Caki2 (cell line): ENCODE data around the gene ERP44. TPM values are rescaled to one million over a fixed set of nuclear protein-coding genes. Genes with fewer than 3 reads are reported as not detected.
"Not testable (repeated sequence)": the region's sequence is repeated elsewhere in the genome, so short reads cannot be mapped to it uniquely, and the experiment has no call there.

Experiments
- DNase-seq: peaks from one replicate; pipeline ENCODE4 v3.0.0-alpha.2; 2015; ENCODE audit warnings: low read depth
- in situ Hi-C: cut with HindIII; loops from 2 replicates; pipeline ENCODE4 v1.10.0; 2016; ENCODE audit warnings: low sequenced_read_pairs, low pct_unique_long_range_greater_than_20kb, mixed read lengths
- total RNA-seq: library from RNA; depleted of rRNA; stranded (reverse); fragments of >200 nt; shearing (Covaris generic); gene quantifications from 2 replicates; pipeline ENCODE4 v1.2.3, GENCODE V29; 2014; ENCODE audit warnings: low replicate concordance; rRNA removed

ERP44 gene
- total RNA-seq = 6.5 and 7.4 TPM in 2 replicates

DNA sequence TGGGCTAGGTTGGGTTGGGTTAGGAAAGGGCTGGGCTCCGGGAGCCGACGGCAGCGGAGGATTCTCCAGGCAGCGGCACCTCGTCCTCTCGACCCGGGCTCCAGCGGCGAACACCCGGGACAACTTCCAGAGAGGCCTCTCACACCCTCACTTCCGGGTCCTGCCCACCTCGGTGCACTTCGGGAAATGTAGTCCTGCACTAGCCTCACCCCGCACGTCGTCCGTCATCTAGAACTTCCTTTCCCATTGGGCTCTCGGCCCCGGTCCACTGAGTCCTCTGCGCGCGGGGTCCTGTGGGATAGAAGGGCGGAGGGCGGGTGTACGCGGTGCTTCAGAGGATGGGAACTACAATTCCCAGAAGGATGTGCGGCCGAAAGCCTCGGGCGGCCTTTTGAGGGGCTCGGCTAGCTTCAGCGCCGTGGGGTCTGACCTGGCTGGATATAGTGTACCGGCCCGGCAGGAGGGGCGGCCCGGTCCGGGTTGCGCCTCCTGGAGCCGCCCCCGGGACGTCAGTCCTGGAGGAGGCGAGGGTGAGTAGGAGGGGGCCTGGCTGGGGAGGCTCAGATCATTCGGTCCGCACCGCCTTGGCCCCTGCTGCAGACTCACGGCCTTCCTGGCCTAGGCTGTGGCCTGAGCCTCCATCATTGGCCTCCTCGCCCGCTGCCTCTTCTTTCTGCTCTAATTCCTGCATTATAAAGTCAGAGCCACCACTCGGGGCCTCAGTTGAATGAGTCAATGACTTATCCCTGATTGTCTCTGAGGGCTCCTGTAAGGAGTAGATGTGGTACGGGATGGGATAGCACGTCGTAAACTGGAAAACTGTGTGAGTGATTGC is at the start of gene ERP44, which contains the start of gene INVS:
Gene ERP44 (minus strand): TSS at position 114 of the 835 bp plus-strand sequence. CDS start 160 bp downstream, outside the sequence.
Gene INVS (plus strand): TSS at position 357 of the 835 bp plus-strand sequence. CDS start 5,279 bp downstream, outside the sequence.
- DNase-seq = peak; percentile 98
- in situ Hi-C loops = no loop called here

GRCh38 chr9:100145976-100146375 is 47.2 kb upstream of the ERP44 start:
- in situ Hi-C loops, DNase-seq: not testable (repeated sequence)

- in situ Hi-C loops, DNase-seq: not testable (repeated sequence)
These were observed 46.6 kb upstream of the ERP44 start for GRCh38 chr9:100145167-100145934.

GRCh38 chr9:100141862-100142261 is 43.1 kb upstream of the ERP44 start:
- DNase-seq, in situ Hi-C loops: not testable (repeated sequence)

- in situ Hi-C loops, DNase-seq: not testable (repeated sequence)
These were observed 41.5 kb upstream of the ERP44 start for GRCh38 chr9:100140303-100140702.

GRCh38 chr9:100136799-100137198 is 38.0 kb upstream of the ERP44 start:
- DNase-seq, in situ Hi-C loops: not testable (repeated sequence)

GRCh38 chr9:100134731-100135130 is 35.9 kb upstream of the ERP44 start:
- DNase-seq = no peak
- in situ Hi-C loops = no loop called here

GRCh38 chr9:100131875-100132430 is 33.2 kb upstream of the ERP44 start:
- in situ Hi-C loops = no loop called here
- DNase-seq = no peak

- DNase-seq = no peak
- in situ Hi-C loops = no loop called here
These were observed 32.4 kb upstream of the ERP44 start for GRCh38 chr9:100131216-100131615.

DNA sequence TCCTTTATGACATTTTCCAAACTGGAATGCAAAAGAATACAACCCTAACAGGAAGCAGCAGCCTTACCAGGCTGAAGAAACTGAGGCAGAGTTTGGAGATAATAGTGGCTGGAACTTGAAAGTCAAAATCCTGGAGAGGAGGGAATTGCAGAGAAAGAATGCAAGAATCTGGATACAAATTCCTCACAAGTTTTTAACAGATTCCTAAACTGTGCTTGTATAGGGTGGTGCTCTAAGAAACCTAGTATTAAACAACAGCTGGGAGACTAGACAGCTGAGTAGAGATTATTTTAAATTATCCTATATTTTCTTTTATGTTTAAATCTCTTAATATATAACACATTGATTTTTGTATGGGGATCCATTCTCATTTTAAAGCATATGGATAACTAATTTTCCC is 31.0 kb upstream of the ERP44 start:
- no peak for DNase-seq
- in situ Hi-C loops = no loop called here

- in situ Hi-C loops = no loop called here
- no peak for DNase-seq
These were observed 27.6 kb upstream of the ERP44 start for GRCh38 chr9:100126423-100126822.

DNA sequence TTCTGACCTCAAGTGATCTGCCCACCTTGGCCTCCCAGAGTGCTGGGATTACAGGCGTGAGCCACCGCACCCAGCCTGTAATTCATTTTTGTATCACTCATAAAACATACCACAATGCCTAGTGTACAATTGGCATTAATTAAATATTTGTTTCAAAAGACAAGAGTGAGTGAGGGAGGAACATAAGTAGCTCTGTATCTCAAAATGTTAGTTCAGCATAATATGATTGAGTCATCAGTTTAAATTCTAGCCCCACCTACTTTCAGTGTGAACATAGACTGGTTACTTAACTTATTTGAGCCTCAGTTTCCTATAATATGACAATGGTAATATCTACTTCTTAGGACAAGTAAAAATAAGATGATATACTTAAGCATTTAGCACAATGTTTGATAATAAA is 27.1 kb upstream of the ERP44 start:
- in situ Hi-C loops = no loop called here
- no peak for DNase-seq

- DNase-seq = no peak
- in situ Hi-C loops = no loop called here
These were observed 26.4 kb upstream of the ERP44 start for GRCh38 chr9:100125236-100125635.

DNA sequence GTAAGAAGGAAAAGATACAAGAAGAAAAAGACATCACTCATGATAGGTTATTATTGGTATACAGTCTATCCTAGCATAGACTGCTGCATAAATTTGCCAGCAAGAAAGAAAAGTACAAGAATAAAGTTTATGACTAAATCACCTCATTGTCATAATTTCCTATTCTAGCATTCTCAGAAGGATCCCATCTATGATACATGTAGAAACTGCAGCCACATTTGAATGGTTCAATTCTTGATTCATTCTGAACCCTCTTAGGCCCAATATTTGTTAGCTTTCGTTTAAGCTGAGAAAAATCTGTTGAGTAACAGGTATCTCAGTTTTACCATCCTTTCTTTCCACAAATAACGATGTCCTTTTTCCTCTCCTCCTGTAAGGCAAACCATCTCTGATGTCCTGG is 21.5 kb upstream of the ERP44 start:
- no peak for DNase-seq
- in situ Hi-C loops = no loop called here

GRCh38 chr9:100117316-100117715 is 18.5 kb upstream of the ERP44 start:
- no peak for DNase-seq
- in situ Hi-C loops = no loop called here

- in situ Hi-C loops = no loop called here
These were observed 14.0 kb upstream of the ERP44 start for GRCh38 chr9:100112677-100113336.

DNA sequence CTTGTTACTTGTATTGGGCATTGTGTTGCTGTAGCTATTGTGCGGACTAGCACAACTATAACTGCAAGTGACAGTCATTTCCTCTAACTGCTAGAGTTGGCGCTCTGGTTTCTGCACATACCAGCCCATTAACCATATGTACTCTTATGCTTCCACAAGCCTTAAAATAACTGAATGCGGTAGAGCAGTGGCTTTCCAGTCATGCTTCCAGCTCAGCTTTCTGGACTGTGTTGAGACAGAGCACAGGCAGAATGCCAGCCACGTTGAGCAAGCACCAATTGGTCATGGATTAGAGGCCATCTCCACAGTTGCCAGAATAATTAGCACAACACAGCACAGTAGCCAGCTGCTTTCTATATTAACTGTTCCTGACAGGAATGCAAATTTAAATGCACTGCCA is 12.4 kb upstream of the ERP44 start:
- in situ Hi-C loops = no loop called here
- DNase-seq = peak; percentile 22

More at GRCh38 chr9:100112677-100113336, 14.0 kb upstream of the ERP44 start:
- no peak for DNase-seq

DNA sequence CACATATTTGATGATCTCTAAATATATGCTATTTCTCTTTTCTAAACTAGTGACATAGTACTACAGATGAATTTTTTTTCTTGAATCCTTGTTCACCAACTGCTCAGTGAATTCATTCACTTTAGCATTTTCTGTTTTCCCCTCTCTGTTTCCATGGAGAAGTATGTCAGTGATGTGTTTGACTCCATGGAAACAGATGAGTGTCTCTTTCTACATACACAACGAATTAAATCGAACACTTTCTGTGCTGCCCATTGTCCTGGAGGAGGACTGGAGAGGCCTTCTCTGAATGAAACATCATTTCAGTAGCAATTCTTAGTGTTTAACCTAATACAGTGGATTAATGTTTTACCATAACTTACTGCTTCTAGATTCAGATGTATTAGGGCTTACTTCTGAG is 9.8 kb upstream of the ERP44 start:
- in situ Hi-C loops = no loop called here
- DNase-seq = no peak
